Muscle layer of colon (tissue), 2 donors: Measurements from ENCODE around the gene MAPK8IP3.

Experiments
- H3K27ac ChIP-seq: one replicate; pipeline ENCODE4 v1.7.0; 2013; ENCODE audit warnings: low read depth, mild to moderate bottlenecking, low read length, moderate library complexity
- H3K27me3 ChIP-seq, 2 donors: one replicate each; pipeline ENCODE4 v1.7.0; 2013; ENCODE audit warnings: low read length in 2 of 2, mild to moderate bottlenecking in 2 of 2; ENCODE audit not compliant: insufficient read depth in 2 of 2, control insufficient read depth in 1 of 2
- H3K36me3 ChIP-seq: one replicate; pipeline ENCODE4 v1.7.0; 2013; ENCODE audit warnings: mild to moderate bottlenecking, low read length; ENCODE audit not compliant: insufficient read depth
- H3K4me1 ChIP-seq: one replicate; pipeline ENCODE4 v1.7.0; 2013; ENCODE audit warnings: mild to moderate bottlenecking, low read length; ENCODE audit not compliant: insufficient read depth
- H3K4me3 ChIP-seq, 2 donors: one replicate each; pipeline ENCODE4 v1.7.0; 2013; ENCODE audit warnings: low read length in 2 of 2, low read depth in 1 of 2, mild to moderate bottlenecking in 1 of 2, moderate library complexity in 1 of 2
- H3K9ac ChIP-seq: one replicate; pipeline ENCODE4 v1.7.0; 2013; ENCODE audit warnings: low read length
- H3K9me3 ChIP-seq: one replicate; pipeline ENCODE4 v1.7.0; 2013; ENCODE audit warnings: mild to moderate bottlenecking, low read length
- donor health status: abdominal sarcoma.
- donor health status: Adenocarcinoma of cecum.

Gene MAPK8IP3

DNA sequence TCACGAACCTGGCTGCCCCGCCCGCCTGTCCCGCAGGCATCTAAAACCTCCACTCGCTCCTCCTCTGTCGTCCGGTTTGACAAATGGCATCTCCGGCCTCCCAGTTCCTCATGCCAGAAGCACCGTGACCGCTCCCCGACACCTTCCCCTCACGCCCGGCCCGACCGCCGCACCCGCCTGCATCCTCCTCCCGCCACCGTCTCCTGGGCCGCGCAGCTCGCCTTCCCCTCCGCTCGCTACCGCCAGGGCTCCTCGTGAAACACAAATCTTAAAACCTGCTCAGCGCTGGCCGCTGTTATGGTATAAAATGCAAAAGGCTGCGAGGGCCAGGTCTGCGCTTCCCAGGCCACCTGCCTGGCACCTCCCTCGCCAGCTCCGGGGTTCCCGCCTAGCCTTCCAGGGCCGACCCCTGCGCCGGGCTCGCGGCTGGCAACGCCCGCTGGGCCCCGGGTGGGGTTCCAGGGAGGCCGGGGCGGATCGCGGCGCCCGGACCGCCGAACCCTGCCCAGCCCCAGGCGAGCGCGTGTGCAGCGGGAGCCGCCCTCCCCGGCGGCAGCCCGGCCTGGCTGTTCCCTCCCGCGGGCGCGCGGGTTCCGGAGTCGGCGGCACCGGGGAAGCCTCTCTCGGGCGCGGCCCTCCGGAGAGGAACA is 75.9 kb downstream of the MAPK8IP3 start:
- Histone ChIP-seq H3K4me3 (peak overlapping the region; percentile 65 to 70), H3K27ac (peak overlapping the region; percentile 77), H3K4me1 (peaks cover 28% of the 10 kb centered on the region), H3K36me3 (peaks cover 24% of the 10 kb centered on the region), H3K9me3 (no peaks in the 10 kb centered on the region), H3K9ac (peak overlapping the region; percentile 33), H3K27me3 (no peaks in the 10 kb centered on the region)

DNA sequence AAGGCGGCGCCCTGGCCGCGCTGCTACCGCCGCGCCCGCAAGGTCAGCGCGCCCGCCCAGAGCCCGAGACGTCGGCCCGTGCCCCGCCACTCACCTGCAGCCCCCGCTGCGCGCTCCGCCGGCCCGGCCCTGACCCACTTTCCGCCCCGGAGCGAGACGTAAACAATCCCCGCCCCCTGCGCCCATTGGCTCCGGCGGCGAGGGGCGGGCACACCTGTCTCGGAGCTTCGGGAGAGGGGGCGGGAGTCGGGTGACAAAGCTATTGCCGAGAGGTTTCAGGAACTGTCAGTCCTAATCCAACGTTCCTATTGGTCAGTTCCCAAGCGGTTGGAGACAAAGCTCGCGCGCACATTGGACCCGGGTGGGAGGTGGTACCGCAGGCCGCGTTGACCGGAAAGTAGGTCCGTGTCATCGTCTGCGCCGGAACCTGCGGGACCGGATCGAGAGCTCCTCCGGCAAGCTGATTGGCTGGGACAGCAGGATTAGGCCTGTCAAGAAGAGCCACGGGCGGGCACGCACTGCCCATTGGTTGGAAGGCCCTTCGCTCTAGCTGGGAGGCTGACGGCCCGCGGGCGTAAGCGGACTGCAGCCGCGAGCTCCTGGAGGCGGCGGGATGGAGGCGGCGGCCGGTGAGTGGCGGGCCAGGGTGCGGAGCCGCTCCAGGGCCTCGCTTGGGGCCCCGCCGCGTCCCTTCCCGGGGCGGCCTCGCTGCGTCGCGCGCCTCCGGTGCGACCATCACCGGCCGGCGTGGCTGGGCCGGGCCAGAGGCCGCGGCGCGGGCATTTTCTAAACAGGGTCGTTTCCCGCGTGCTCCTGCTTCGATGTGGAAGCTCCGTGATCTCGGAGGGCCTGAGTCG is 76.6 kb downstream of the MAPK8IP3 start, which contains the start of the genes NUBP2 and SPSB3:
Gene NUBP2, plus strand, starts transcription at position 553 of the 857 bp plus-strand sequence. Its CDS starts 61 bp downstream, at position 614.
Gene SPSB3, minus strand, starts transcription at position 164 of the 857 bp plus-strand sequence. CDS start 1,088 bp downstream, outside the sequence.
- Histone ChIP-seq H3K4me1 (peaks cover 28% of the 10 kb centered on the region), H3K27ac (peak within 1 kb of the TSS; percentile 80), H3K36me3 (peaks cover 24% of the 10 kb centered on the region), H3K9me3 (no peaks in the 10 kb centered on the region), H3K9ac (peak within 1 kb of the TSS; percentile 76), H3K27me3 (no peaks in the 10 kb centered on the region), H3K4me3 (peak within 1 kb of the TSS; percentile 80 to 97)

DNA sequence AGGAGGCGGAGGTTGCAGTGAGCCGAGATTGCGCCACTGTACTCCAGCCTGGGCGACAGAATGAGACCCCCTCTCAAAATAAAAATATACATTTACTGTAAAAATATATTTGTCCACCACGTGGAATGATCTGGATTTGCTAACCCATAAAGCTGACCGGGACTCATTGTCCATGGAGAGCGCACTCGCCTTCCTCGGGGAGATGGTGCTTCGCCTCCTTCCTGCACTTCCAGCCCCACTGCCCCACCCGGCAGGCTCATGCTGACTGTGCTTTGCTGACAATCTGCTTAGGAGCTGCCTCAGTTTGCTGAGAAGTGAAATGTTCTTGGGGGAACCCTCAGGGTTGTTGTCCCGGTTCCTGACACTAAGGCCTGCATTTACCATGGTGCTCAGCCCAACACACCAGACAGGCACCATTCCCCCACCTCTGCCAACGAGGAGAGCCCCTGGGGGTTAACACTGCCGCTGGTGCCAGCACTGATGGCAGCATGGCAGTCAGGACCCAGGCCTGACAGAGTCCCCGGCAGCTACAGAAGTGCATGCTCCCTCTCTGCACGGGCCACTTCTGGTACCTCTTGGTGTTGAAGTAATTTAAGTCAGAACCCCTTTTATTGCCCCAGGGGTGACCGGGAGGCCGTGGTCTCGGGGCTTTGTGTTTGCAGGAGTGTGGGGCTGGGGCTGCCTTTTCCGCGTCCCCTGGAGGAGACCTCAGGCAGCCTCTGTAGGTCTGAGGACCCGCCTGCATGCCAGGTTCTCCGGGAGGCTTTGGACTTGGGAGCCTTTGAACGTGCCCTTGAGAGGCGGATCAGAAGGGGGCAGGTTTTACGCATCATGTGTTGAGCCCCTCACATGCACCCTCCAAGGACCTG is 79.2 kb downstream of the MAPK8IP3 start:
- peaks cover 24% of the 10 kb centered on the region for H3K36me3 ChIP-seq
- peaks cover 25% of the 10 kb centered on the region for H3K4me1 ChIP-seq
- no peak overlapping the region for H3K27ac ChIP-seq
- no peak overlapping the region for H3K4me3 ChIP-seq
- no peaks in the 10 kb centered on the region for H3K27me3 ChIP-seq
- no peaks in the 10 kb centered on the region for H3K9me3 ChIP-seq
- H3K9ac ChIP-seq: no peak overlapping the region

DNA sequence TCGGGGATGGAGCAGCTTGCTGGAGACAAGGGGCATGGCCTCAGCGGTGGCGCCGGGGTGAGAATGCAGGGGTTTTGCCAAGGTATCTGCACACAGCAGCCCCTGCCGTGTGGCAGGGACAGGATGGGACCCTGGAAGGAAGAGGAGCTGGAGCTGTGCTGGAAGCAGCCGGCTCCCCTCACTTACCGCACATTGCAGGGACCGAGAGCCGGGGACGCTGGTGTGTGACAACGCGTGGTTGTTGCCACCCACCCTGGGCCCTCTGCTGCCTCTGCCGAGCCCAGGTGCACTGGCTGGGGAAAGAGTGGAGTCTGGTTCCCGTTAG is 79.8 kb downstream of the MAPK8IP3 start:
- Histone ChIP-seq H3K4me3 (no peak overlapping the region), H3K27ac (no peak overlapping the region), H3K9me3 (no peaks in the 10 kb centered on the region), H3K27me3 (no peaks in the 10 kb centered on the region), H3K36me3 (peaks cover 20% of the 10 kb centered on the region), H3K4me1 (peaks cover 22% of the 10 kb centered on the region), H3K9ac (no peak overlapping the region)

DNA sequence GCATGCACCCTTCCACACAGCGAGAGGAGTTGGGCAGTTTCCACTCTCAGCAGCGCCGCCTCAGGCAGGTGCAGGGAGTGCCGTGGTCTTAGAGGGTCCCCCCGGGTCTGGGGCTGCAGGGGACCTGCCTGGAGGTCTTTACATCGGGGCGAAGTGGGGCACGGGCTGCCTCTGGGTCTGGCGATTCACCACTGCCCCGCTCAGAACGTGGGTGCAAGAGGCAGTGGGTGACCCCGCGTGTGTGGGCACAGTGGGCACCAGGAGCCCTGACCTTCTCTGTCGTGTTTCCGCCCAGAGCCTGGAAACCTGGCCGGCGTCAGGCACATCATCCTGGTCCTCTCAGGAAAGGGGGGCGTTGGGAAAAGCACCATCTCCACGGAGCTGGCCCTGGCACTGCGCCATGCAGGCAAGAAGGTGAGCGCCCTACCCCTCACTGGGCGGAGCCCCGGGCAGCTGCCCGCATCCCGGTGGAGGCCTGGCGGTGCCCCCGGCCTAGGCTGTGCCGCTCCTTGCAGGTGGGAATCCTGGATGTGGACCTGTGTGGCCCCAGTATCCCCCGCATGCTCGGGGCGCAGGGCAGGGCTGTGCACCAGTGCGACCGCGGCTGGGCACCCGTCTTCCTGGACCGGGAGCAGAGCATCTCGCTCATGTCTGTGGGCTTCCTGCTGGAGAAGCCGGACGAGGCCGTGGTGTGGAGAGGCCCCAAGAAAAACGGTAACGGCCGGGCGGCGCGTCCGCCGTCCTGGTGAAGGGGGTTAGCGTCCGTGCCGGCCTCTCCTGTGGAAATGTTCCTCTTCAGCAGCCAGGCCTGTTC is 80.5 kb downstream of the MAPK8IP3 start:
- Histone ChIP-seq H3K27ac (no peak overlapping the region), H3K27me3 (no peaks in the 10 kb centered on the region), H3K9me3 (no peaks in the 10 kb centered on the region)

DNA sequence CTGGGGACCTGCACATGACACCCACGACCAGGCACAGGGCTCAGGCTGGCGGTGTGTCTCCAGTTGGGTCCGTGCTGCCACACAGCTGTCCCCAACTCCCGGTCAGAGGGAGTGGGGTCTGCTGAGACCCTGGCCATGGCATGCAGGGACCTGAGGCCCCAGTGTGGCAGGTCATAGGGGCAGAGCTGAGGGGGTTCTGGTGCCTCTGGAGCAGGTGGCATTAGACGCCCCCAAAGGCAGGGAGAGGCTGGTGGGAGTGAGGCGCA is 81.0 kb downstream of the MAPK8IP3 start:
- Histone ChIP-seq H3K4me3 (no peak overlapping the region), H3K36me3 (peaks cover 17% of the 10 kb centered on the region), H3K27ac (no peak overlapping the region), H3K9me3 (no peaks in the 10 kb centered on the region), H3K27me3 (no peaks in the 10 kb centered on the region), H3K4me1 (peaks cover 13% of the 10 kb centered on the region), H3K9ac (no peak overlapping the region)

More for the DNA sequence above, 80.5 kb downstream of the MAPK8IP3 start:
- Histone ChIP-seq H3K36me3 (peaks cover 17% of the 10 kb centered on the region), H3K4me3 (no peak overlapping the region), H3K9ac (no peak overlapping the region), H3K4me1 (peaks cover 15% of the 10 kb centered on the region)

DNA sequence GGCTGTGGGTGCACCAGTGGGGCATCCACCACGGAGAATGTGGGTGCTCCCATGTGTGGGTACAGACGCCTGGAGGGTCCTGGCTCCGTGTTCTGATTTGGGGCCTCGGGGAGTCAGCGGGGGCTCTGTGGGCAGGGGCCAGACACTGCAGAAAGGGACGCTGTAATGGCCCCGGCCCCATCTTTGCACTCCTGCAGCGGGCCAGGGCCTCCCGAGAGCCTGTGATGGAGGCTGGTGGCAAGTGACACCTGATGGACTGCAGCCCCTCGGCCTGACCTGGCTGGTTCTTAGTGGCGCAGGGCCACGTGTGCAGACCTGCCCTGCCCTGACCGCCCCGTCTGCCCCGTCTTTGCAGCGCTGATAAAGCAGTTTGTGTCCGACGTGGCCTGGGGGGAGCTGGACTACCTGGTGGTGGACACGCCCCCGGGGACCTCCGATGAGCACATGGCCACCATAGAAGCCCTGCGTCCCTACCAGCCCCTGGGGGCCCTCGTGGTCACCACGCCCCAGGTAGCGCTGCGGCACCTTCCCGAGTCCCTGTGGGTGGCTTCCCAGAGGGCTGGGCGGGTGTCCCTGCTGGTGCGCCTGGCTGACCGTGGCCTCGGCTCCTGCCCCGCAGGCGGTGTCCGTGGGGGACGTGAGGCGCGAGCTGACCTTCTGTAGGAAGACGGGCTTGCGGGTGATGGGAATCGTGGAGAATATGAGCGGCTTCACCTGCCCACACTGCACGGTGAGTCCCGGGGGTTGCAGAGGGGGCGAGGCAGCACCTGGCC is 81.5 kb downstream of the MAPK8IP3 start:
- no peak overlapping the region for H3K9ac ChIP-seq
- no peak overlapping the region for H3K27ac ChIP-seq
- no peak overlapping the region for H3K4me3 ChIP-seq
- H3K4me1 ChIP-seq: peaks cover 13% of the 10 kb centered on the region
- no peaks in the 10 kb centered on the region for H3K27me3 ChIP-seq
- H3K36me3 ChIP-seq: peaks cover 17% of the 10 kb centered on the region
- no peaks in the 10 kb centered on the region for H3K9me3 ChIP-seq

DNA sequence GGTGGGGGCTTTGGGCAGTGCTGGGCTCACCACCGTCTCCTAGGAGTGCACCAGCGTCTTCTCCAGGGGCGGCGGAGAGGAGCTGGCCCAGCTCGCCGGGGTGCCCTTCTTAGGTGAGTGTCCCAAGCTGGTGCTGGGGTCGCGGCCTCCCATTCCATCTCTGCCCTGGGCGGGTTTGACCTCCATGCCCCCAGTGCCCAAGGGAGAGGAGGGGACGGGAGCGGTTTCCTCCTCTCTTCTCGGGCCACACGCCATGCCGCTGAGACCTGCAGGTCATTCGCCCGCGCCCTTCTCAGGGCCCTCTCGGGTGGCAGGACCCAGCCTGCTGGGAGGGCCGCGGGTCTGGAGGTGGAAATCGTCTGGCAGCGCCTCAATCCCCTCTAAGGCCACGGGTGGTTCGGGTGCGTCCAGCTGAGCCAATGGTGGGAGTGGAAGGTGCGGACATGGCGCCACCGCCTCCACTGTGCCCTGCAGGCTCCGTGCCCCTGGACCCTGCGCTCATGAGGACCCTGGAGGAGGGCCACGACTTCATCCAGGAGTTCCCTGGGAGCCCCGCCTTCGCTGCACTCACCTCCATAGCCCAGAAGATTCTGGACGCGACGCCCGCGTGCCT is 82.2 kb downstream of the MAPK8IP3 start:
- Histone ChIP-seq H3K9me3 (no peaks in the 10 kb centered on the region), H3K27ac (no peak overlapping the region), H3K36me3 (peaks cover 17% of the 10 kb centered on the region)

DNA sequence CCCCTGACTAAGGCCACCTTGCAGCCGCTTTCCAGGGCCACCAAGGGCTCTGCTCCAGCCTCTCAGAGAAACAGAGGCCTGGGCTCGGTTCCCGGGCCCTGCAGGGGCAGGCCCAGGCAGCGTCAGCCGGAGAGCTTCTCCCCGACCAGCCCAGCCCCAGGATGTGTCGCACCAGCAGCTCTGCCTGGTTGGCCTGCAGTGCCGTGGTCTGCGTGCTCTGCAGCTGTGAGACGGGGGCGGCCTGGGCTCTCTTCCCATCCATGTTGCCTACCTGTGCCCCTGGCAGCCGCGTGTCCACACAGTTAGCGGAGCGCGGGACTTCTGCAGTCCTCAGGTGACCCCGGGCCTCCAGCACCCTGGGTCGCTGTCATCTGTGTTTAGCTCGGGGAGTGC is 82.7 kb downstream of the MAPK8IP3 start:
- H3K27ac ChIP-seq: no peak overlapping the region
- H3K9me3 ChIP-seq: no peaks in the 10 kb centered on the region
- no peak overlapping the region for H3K9ac ChIP-seq
- peaks cover 17% of the 10 kb centered on the region for H3K36me3 ChIP-seq
- H3K27me3 ChIP-seq: no peaks in the 10 kb centered on the region
- peaks cover 12% of the 10 kb centered on the region for H3K4me1 ChIP-seq
- H3K4me3 ChIP-seq: no peak overlapping the region

More for the DNA sequence above, 82.2 kb downstream of the MAPK8IP3 start:
- Histone ChIP-seq H3K4me1 (peaks cover 13% of the 10 kb centered on the region), H3K9ac (no peak overlapping the region), H3K27me3 (no peaks in the 10 kb centered on the region), H3K4me3 (no peak overlapping the region)

DNA sequence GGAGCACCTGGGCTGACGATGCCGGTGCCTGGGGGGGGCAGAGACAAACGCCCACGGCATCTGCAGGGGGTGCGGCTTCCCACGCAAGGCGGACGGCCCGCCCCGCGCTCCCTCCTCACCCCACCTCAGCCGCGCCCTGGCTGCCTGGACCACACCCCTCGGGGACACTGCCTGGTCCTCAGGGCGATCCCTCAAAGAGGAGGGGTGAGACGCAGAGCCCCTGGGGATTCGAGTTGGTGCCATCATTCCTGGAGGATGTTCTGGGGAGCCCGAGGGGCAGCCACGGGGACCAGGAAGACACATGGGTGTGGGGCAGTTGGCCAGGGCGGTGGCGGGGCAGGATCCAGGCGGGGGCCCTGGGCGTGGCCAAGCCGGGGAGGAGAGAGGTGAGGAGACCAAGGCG is 83.6 kb downstream of the MAPK8IP3 start:
- H3K9ac ChIP-seq: no peak overlapping the region
- peaks cover 17% of the 10 kb centered on the region for H3K36me3 ChIP-seq
- H3K4me1 ChIP-seq: peaks cover 5% of the 10 kb centered on the region
- H3K27me3 ChIP-seq: no peaks in the 10 kb centered on the region
- H3K9me3 ChIP-seq: no peaks in the 10 kb centered on the region
- H3K4me3 ChIP-seq: no peak overlapping the region
- H3K27ac ChIP-seq: no peak overlapping the region
